Keratinocyte (primary cell): Measurements from ENCODE around the gene ZBTB20.

Experiments
- EZH2 ChIP-seq: IDR thresholded peaks from one replicate; pipeline ENCODE4 v1.6.1; 2012; ENCODE audit warnings: inconsistent platforms, mild to moderate bottlenecking, low read length, moderate library complexity
- TF ChIP-seq, protein P1 (sequence below), 3 experiments: IDR thresholded peaks in 1 of 3; conservative IDR thresholded peaks in 1 of 3; optimal IDR thresholded peaks in 1 of 3; 2 replicates in 2 of 3; 3 replicates in 1 of 3; pipeline versions ENCODE3 to v1.5.1; 2011; ENCODE audit warnings: low read length in 3 of 3, mild to moderate bottlenecking in 3 of 3, moderate library complexity in 2 of 3, control low read depth in 1 of 3, inconsistent platforms in 1 of 3; ENCODE audit not compliant: insufficient read depth in 2 of 3; ENCODE audit errors: extremely low read depth in 1 of 3

DNA sequence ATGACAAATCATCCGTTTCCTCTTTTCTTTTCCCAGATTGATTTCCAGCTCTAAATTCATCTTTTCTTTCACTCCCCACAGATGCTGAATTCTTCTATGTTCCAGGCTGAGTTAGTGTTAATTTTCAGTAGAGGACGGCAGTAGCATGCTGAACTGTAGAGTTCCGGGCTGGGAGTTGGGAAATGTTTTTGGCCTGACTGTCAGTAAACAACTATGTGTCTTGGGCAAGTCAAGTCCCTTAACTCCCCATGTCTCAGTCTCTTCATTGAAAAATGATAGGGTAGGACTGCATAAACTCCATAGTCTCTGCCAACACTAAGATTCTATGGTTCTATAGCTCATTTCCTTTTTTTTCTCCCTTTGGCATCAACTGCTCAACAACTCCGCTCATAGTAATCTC, 519.3 kb downstream of the ZBTB20 start:
- TF ChIP-seq, protein P1, sequence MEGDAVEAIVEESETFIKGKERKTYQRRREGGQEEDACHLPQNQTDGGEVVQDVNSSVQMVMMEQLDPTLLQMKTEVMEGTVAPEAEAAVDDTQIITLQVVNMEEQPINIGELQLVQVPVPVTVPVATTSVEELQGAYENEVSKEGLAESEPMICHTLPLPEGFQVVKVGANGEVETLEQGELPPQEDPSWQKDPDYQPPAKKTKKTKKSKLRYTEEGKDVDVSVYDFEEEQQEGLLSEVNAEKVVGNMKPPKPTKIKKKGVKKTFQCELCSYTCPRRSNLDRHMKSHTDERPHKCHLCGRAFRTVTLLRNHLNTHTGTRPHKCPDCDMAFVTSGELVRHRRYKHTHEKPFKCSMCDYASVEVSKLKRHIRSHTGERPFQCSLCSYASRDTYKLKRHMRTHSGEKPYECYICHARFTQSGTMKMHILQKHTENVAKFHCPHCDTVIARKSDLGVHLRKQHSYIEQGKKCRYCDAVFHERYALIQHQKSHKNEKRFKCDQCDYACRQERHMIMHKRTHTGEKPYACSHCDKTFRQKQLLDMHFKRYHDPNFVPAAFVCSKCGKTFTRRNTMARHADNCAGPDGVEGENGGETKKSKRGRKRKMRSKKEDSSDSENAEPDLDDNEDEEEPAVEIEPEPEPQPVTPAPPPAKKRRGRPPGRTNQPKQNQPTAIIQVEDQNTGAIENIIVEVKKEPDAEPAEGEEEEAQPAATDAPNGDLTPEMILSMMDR (optimal IDR thresholded peaks at IDR 0.05 in 1 of 3, IDR thresholded peaks at IDR 0.05 in 1 of 3, conservative IDR thresholded peaks at IDR 0.05 in 1 of 3; ENCODE audit: extremely low read depth in 1 of 3, insufficient read depth in 2 of 3, low read length in 3 of 3), result no peak
- TF ChIP-seq EZH2, result no peak
